Right lobe of liver (tissue), 6 donors: ENCODE data around the gene KANK3. TPM values are rescaled to one million over a fixed set of nuclear protein-coding genes. Genes with fewer than 3 reads are reported as not detected.

Experiments
- ATAC-seq, 4 donors: fragments of 200-7000 bp; cut with Tn5 transposase; one replicate each; pipeline ENCODE4 v1.9.1; 2020; ENCODE audit warnings: mild to moderate bottlenecking in 4 of 4, moderate library complexity in 4 of 4
- DNase-seq, 3 donors: peaks; one replicate each; pipeline ENCODE4 v3.0.0-alpha.2; 2020
- H3K27ac ChIP-seq, 3 donors: fragments of 200-600 bp; one replicate each; pipeline ENCODE4 v1.8.0; 2022
- H3K27me3 ChIP-seq, 2 donors: fragments of 200-600 bp; one replicate each; pipeline ENCODE4 v1.8.0; 2022
- H3K36me3 ChIP-seq, 4 donors: fragments of 200-600 bp; sonication (generic) in 1 of 4; one replicate each; pipeline versions ENCODE4 v1.5.1 to v1.8.0; 2017 to 2022; ENCODE audit warnings: control low read depth in 1 of 4
- H3K4me1 ChIP-seq, 4 donors: fragments of 200-600 bp; sonication (generic) in 1 of 4; one replicate each; pipeline versions ENCODE4 v1.5.1 to v1.8.0; 2017 to 2022; ENCODE audit warnings: control low read depth in 1 of 4
- H3K4me3 ChIP-seq, 3 donors: fragments of 200-600 bp; one replicate each; pipeline ENCODE4 v1.8.0; 2022
- H3K9me3 ChIP-seq, 4 donors: fragments of 200-600 bp; sonication (generic) in 1 of 4; one replicate each; pipeline versions ENCODE4 v1.5.1 to v1.8.0; 2017 to 2022; ENCODE audit warnings: control low read depth in 1 of 4
- CTCF ChIP-seq, 4 donors: fragments of 200-600 bp in 3 of 4; fragments of 450-650 bp in 1 of 4; IDR thresholded peaks; one replicate each; pipeline versions ENCODE4 v1.5.1 to v1.8.0; 2016 to 2022; ENCODE audit warnings: antibody characterized with exemption in 4 of 4, mild to moderate bottlenecking in 2 of 4
- POLR2A ChIP-seq: fragments of 450-650 bp; IDR thresholded peaks from one replicate; pipeline ENCODE4 v1.6.1; 2017; ENCODE audit warnings: antibody characterized with exemption, mild to moderate bottlenecking
- WGBS: methylation state at CpG from one replicate; pipeline ENCODE4 v1.1.6; 2018; ENCODE audit warnings: low coverage, low lambda C conversion rate; ENCODE audit not compliant: insufficient coverage; ENCODE audit errors: missing lambda C conversion rate; 5-methylcytosine and 5-hydroxymethylcytosine counted together
- intact Hi-C, 2 donors: fragments of 100-400 bp; cut with DNase I; formaldehyde crosslinking; loops; one replicate each; pipeline versions ENCODE4 v1.11.2 to v1.14.1; 2022
- total RNA-seq, 6 experiments: library from RNA; depleted of rRNA in 2 of 6; stranded (reverse); fragments of >200 nt in 2 of 6; fragmentation: NEBNext Ultra II Directional in 3 of 6; extraction: Animal tissue kit (Norgen Biotek cat#: 25700) in 3 of 6; gene quantifications; one replicate each; pipeline versions ENCODE4 v1.1.0 to v1.2.4, GENCODE V29; 2016 to 2023
- donor health status: DM: no; HTN: yes; CAD: no.
- donor health status: DM: no; HTN: no; CAD: no.
- donor health status: DM: no; HTN: no; CAD: no.
- donor health status: DM: no; HTN: yes; CAD: no.
- donor health status: DM: no; HTN: yes; CAD: no.

KANK3 gene
- total RNA-seq, 6 experiments from 2014 or later = 2.9 to 6.0 (median 4.2) TPM

- DNase-seq = peak; percentile 29 to 69 (median 55)
- no peak overlapping the region for H3K27ac ChIP-seq
Measured at GRCh38 chr19:8306235-8307054, 36.6 kb downstream of the KANK3 start.

GRCh38 chr19:8305798-8306197 is 37.3 kb downstream of the KANK3 start:
- Histone ChIP-seq H3K27me3 (no peaks in the 10 kb centered on the region), H3K36me3 (peaks cover 0 to 6% (median under 1%) of the 10 kb centered on the region in 4 donors), H3K4me3 (no peak overlapping the region), H3K4me1 (peaks cover 0 to 30% (median 12%) of the 10 kb centered on the region in 4 donors), H3K27ac (no peak overlapping the region), H3K9me3 (no peaks in the 10 kb centered on the region)
- WGBS = no CpG with 5 or more reads among the region's 4 CpGs
- DNase-seq (peak in 2 of 3 donors; percentile 25 to 31), ATAC-seq (no peak)
- intact Hi-C loops = no loop called here
- TF ChIP-seq POLR2A = no peak
- TF ChIP-seq CTCF (IDR thresholded peaks at IDR 0.05) = no peak

More at GRCh38 chr19:8306235-8307054, 36.6 kb downstream of the KANK3 start:
- Histone ChIP-seq H3K27me3 (no peaks in the 10 kb centered on the region), H3K9me3 (no peaks in the 10 kb centered on the region), H3K4me3 (no peak overlapping the region), H3K36me3 (peaks cover 0 to 12% (median 4%) of the 10 kb centered on the region in 4 donors), H3K4me1 (peaks cover 0 to 30% (median 12%) of the 10 kb centered on the region in 4 donors)
- WGBS = 41% methylated on average over 6 of the region's 17 CpGs
- peak in 3 of 4 donors; percentile 23 to 37 (median 25) for ATAC-seq
- TF ChIP-seq POLR2A = no peak
- no peak for TF ChIP-seq CTCF (IDR thresholded peaks at IDR 0.05)
- intact Hi-C loops = no loop called here

GRCh38 chr19:8304841-8305621 is 38.0 kb downstream of the KANK3 start:
- peaks cover 0 to under 1% (median 0%) of the 10 kb centered on the region in 4 donors for H3K36me3 ChIP-seq
- ATAC-seq = no peak
- 75% methylated on average over 10 of the region's 33 CpGs for WGBS
- H3K27me3 ChIP-seq = no peaks in the 10 kb centered on the region
- TF ChIP-seq POLR2A = no peak
- no peak for TF ChIP-seq CTCF (IDR thresholded peaks at IDR 0.05)
- no peak overlapping the region for H3K4me3 ChIP-seq
- intact Hi-C loops = no loop called here
- no peak overlapping the region for H3K27ac ChIP-seq
- peak; percentile 22 to 49 (median 48) for DNase-seq
- peaks cover 0 to 30% (median 12%) of the 10 kb centered on the region in 4 donors for H3K4me1 ChIP-seq
- H3K9me3 ChIP-seq = no peaks in the 10 kb centered on the region

GRCh38 chr19:8302734-8303133 is 40.3 kb downstream of the KANK3 start:
- TF ChIP-seq POLR2A = no peak
- no peak for TF ChIP-seq CTCF (IDR thresholded peaks at IDR 0.05)

More at GRCh38 chr19:8302734-8303133, 40.3 kb downstream of the KANK3 start:
- no peaks in the 10 kb centered on the region for H3K36me3 ChIP-seq
- ATAC-seq (no peak), DNase-seq (peak; percentile 11 to 36 (median 23))
- WGBS = 55% methylated on average over 3 of the region's 7 CpGs
- intact Hi-C loops = no loop called here
- H3K4me1 ChIP-seq = peaks cover 0 to 18% (median 7%) of the 10 kb centered on the region in 4 donors
- H3K27ac ChIP-seq = no peak overlapping the region
- H3K9me3 ChIP-seq = no peaks in the 10 kb centered on the region
- H3K27me3 ChIP-seq = no peaks in the 10 kb centered on the region
- no peak overlapping the region for H3K4me3 ChIP-seq
